Vagina (tissue), 2 donors: ENCODE results near the gene WDR81.

ENCODE experiments used
- POLR2A ChIP-seq, 2 donors: fragments of 450-650 bp; IDR thresholded peaks; one replicate each; pipeline ENCODE4 v1.6.1; 2017; ENCODE audit warnings: antibody characterized with exemption in 2 of 2, mild to moderate bottlenecking in 2 of 2, moderate library complexity in 2 of 2
- POLR2AphosphoS5 ChIP-seq, 2 donors: sonication (generic); formaldehyde crosslinking; IDR thresholded peaks; one replicate each; pipeline ENCODE4 v1.9.0; 2017; ENCODE audit warnings: antibody characterized with exemption in 2 of 2, mild to moderate bottlenecking in 2 of 2, low read depth in 1 of 2; ENCODE audit not compliant: insufficient read depth in 1 of 2

DNA sequence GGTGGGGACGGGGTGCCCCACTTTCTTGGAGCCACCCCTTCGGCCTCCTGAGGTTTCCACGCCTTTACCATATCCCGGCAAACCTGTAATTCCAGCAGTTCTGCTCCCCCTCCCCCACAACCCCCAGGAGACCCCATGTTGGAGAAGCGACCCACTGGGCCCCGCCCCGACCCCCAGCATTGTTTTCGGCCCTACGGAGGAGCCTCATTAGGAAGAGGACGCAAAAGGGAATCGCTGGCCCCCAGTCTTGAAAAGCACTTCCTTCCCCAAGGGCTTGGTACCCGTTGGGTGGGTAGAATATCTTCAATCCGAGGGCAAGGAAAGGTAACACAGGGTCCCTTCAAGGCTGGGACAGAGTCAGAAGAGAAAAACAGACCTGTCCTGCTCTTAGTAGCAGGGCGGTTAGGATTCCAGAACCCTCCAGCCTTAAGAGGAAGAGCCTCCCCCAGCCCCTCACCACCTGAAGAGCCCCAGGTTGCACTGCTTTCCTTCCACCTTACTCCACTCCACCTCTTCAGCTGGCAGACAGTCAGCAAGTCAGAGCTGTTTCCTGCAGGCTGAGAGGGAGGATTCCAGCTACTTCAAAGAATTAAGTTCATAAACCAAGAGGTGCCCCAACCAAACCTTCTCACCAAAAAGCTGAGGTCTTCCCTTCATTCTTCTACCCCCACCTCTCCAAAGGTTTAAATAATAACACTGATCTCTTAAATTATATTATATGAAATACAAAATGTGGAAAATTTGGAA, 13.5 kb upstream of the WDR81 start:
- TF ChIP-seq POLR2A (IDR thresholded peaks at IDR 0.05), result no peak
- TF ChIP-seq POLR2AphosphoS5 (IDR thresholded peaks at IDR 0.05; ENCODE audit: insufficient read depth in 1 of 2, low read depth in 1 of 2), result no peak
